Cerebellar cortex (tissue), 1 donor: Measurements from ENCODE around the gene GRB2.
A peak's percentile ranks its signal among the peaks of the same experiment; 100 is the strongest.

Experiments used
- DNase-seq: peaks from one replicate; pipeline ENCODE4 v3.0.0-alpha.2; 2015; ENCODE audit warnings: low spot score

GRB2 gene

DNA sequence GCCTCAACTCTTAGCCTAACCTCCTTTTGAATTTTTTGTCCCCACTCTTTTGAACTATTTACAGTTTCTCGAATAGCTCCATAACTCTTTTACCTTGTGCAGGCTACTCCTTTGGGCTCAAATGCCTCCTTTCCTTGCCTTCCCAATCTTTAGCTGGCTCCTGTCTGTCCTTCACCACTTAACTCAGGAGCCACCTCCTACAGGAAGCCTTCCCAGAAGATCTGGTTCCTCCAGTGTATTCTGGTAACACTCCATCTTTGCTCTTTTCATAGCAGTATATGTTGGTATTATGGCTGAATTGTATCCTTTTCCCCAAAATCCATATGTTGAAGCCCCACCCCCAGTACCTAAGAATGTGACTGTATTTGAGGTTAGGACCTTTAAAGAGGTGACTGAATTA lies 9.0 kb upstream of the GRB2 start:
- no peak for DNase-seq

DNA sequence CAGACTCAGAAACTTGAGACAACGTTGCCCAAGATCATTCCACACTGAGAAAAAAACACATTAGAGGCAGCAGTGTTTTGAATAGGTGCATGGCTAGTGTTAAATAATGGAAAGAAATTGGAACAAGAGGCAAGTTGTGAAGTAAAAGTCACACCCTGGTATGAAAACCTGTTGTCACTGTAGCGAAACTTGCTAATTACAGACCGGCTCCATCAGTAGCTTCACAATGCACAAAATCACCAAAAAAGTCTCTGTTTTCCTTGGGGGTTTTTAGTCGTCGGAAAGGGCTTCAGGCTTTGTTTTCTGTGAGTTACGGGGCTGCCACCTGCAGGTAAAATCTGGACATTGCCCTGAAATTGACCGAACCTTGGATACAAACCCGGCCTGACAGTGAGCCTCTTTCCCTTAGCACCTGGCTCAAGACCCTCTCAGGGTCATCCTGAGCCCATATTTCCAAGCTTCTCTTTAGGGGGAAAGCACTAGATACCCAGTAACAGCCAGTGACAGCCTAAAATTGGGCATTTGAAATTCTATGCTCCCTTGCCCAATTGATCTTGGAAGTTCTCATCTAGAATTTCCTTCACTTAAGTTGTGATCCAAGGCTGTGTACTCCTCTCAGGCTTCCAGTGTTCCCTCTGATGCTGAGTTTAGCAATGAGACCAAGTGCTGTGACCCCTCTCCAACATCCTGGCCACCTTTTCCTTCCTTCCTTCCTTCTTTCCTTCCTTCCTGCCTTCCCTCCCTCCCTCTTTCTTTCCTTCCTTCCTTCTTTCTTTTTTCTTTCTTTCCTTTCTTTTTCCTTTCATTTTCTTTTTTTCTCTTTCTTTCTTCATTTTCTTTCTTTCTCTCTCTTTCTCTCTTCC lies 7.2 kb upstream of the GRB2 start:
- peak; percentile 77 for DNase-seq

- DNase-seq, result no peak
These were observed 6.0 kb upstream of the GRB2 start for GRCh38 chr17:75411328-75412067.

- no peak for DNase-seq
These were observed 4.7 kb upstream of the GRB2 start for GRCh38 chr17:75410141-75410540.

DNA sequence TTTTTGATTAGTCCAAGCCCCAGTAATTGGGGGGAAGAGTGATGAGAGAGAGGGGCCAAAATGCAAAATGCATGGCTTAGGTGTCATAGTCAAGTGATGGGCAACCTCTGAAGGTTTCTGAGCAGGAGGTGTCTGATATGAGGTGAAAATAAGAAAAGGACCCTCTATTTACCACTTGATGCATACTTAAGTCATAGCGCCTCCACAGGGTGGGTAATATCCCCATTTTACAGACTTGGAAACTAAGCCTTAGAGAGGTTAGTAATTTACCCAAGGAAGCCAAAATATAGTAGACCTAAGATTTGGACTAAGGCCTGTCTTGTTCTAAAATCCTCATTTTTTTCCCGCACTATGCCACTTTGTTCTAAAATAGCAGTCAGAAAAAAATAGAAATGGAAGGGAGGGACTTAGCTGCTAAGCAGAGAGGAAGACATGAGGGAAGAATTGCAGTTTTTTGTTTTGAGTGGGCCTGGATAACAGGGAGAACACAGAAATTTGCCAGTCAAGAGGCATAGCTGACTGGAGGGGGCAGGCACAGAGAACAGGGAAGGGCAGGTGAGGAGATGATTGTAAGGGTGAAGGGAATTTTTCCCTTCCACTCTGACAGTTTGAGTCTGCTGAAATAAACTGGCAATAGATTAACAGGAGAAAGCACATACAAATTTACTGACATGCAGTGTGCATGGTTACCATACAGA lies 2.3 kb upstream of the GRB2 start:
- DNase-seq, result no peak

GRCh38 chr17:75406222-75406615 lies 741 bp upstream of the GRB2 start:
- peak; percentile 59 for DNase-seq

DNA sequence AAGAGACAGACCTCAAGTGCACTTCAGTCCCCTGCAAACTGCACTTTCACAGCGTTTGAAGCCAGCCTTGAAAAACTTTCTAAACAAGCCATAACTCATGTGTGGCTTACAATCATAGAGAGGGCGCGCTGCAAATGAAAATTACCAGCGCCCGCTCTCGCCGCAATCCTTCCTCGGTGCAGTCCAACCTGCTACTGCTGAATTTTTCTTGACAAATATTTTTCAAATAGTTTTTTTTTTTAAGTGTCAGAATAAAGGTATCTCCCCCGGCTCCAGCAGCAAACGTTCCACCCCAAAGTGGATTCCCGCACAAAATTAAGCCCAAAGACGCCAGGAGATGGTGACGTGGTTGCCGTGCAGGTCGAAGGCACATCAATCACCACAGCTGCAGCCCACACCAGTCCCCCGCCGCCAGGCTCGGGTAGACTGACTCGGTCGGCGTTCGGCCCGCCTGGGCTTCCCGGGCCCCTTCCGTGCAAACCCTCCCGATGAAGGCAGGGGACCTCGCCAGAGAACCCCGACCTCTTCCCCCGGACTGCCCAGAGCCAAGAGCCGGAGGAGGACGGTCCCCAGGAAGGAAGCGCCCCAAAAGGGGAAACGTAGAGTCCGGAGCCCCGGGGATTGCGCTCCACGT lies 630 bp downstream of the GRB2 start:
- peak; percentile 34 for DNase-seq

DNA sequence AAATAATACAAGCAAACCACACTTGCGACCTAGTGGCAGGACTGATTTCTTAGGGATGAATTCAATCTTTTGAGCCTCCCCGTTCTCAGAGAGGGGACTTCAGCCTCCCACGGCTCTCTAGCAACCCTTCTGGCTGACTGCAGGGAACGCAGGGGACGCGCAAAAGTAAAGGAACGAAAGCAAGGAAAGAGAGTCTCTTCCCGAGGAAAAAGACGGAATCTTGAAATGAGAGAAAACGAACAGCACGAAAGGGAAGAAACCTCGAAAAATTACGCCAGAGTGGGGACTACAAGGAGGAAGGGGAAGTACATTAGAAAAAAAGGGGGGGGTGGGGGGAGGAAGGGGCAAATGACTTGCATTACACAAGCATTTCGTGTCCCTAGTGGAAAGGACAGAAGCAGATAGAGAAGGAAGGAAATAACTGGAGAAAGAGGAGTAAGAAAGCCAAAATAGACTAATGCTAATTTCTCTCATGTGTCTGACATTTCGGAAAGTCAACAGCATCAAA lies 1.2 kb downstream of the GRB2 start:
- peak; percentile 85 for DNase-seq

DNA sequence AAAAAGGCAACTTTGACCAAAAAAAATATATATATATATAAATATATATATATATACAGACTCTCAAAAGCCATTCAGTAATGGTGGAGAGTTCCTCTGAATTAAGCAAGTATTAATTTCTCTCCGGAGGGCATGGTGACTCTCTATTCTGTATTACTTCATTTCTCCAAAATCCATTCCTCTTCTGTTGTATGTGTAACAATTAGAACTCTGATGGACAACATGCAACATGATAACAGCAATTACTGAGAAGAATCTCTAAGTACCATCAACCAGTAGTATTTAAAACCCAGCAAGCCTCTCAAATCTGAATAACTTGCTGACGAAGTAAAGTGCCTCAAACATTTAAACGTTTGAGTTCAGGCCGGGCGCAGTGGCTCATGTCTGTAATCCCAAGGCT lies 2.3 kb downstream of the GRB2 start:
- DNase-seq, result no peak

- DNase-seq, result no peak
These were observed 3.5 kb downstream of the GRB2 start for GRCh38 chr17:75402026-75402425.

DNA sequence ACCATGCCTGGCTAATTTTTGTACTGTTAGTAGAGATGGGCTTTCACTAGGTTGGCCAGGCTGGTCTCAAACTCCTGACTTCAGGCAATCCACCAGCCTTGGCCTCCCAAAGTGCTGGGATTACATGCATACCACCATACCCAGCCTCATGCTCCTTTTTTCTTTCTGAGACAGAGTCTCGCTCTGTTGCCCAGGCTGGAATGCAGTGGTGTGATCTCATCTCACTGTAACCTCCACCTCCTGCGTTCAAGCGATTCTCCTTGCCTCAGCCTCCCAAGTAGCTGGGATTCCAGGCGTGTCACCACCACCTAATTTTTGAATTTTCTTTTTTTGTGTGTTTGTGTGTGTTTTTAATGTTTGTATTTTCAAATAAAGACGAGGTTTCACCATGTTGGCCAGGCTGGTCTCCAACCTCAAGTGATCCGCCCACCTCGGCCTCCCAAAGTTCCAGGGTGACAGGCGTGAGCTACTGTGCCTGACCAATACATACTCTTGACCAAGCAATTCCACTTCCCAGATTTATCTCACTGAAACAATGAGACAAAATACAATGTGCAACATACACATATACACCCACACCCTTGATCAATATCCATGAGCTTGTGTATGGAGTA lies 5.0 kb downstream of the GRB2 start:
- no peak for DNase-seq

- no peak for DNase-seq
These were observed 7.2 kb downstream of the GRB2 start for GRCh38 chr17:75398279-75398678.

DNA sequence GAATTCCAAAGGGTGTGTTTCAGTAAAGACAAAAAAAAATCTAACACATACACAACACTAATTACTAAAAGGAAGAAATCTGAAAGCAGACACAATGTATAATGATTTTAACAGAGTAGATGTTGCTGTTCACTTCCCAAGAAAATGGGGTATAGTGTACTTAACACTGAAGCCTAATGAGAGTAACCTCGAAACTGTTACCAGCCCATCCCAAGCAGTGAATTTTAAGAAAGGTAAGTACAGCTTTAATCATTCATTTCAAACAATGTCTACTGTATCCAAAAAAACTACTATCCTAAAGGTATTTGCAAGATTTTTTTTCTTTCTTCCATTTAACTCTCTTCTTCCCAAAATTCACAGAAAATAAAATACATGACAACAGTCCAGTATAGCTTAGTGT lies 8.3 kb downstream of the GRB2 start:
- DNase-seq, result no peak

- DNase-seq, result no peak
These were observed 8.7 kb downstream of the GRB2 start for GRCh38 chr17:75396796-75397195.

DNA sequence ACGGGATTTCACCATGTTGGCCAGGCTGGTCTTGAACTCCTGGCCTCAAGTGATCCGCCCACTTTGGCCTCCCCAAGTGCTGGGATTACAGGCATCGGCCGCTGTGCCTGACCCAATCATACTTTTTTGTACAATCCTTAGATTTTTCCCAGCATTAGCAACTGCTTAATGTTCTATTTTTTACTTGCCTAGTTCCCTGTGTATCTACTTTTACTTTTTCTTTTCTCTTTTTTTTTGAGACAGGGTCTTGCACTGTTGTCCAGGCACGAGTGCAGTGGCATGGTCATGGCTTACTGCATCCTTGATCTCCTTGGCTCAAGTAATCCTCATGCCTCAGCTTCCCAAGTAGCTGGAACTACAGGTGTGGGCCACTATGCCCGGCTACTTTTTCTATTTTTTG lies 9.5 kb downstream of the GRB2 start:
- DNase-seq, result no peak

- DNase-seq, result no peak
These were observed 11.1 kb downstream of the GRB2 start for GRCh38 chr17:75394332-75394918.

- DNase-seq, result peak; percentile 99
These were observed 11.8 kb downstream of the GRB2 start for GRCh38 chr17:75393523-75394331.

GRCh38 chr17:75392559-75392958 lies 12.9 kb downstream of the GRB2 start:
- DNase-seq, result no peak

DNA sequence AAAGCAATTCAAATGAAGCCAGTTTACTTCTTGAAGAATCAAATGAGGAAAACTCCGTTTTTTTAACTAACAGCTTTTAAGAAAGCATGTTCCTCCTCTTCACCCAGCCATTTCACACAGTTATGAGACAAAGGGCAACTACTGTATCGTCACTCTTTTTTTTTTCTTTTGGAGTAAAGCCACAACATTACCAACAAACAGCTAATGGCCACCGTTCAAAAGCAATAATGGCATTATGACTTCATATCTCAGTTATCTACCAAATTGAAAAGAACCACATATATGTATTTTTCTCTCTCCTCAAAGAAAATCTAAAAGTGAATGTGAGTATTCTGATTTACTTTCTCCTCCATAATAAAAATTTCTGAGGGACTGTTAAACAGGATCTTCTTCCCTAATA lies 14.5 kb downstream of the GRB2 start:
- no peak for DNase-seq

DNA sequence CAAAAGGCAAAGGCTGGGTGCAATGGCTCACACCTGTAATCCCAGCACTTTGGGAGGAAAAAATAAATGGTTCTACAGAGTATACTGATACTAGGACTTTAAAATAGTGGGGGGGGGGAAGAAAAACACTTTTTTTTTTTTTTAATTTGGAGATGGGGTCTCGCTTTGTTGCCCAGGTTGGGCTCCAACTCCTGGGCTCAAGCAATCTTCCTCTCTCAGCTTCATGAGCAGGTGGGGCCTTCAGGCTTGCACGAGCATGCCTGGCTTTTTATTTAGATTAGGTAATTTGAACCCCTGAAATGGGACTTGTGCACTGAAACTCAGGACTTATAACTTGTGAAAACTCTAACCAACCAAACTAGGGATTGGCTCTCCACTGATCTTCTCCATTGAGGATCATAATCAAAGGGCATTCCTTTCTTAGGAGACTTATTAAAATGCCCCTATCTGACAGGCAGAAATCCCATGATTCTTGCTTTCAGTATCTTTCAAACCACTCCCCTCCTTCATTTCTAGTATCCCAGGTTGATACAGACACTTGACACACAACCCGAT lies 16.9 kb downstream of the GRB2 start:
- DNase-seq, result no peak
